HG02884 (cell line): ENCODE results near the gene FCGR3A.
"Not testable (repeated sequence)": the region's sequence is repeated elsewhere in the genome, so short reads cannot be mapped to it uniquely, and the experiment has no call there.

Experiments used
- ATAC-seq: cut with Tn5 transposase; IDR thresholded peaks from one replicate; pipeline ENCODE4 v1.9.1; 2021; ENCODE audit warnings: mild to moderate bottlenecking, moderate library complexity; ENCODE audit not compliant: unreplicated experiment

FCGR3A gene

DNA sequence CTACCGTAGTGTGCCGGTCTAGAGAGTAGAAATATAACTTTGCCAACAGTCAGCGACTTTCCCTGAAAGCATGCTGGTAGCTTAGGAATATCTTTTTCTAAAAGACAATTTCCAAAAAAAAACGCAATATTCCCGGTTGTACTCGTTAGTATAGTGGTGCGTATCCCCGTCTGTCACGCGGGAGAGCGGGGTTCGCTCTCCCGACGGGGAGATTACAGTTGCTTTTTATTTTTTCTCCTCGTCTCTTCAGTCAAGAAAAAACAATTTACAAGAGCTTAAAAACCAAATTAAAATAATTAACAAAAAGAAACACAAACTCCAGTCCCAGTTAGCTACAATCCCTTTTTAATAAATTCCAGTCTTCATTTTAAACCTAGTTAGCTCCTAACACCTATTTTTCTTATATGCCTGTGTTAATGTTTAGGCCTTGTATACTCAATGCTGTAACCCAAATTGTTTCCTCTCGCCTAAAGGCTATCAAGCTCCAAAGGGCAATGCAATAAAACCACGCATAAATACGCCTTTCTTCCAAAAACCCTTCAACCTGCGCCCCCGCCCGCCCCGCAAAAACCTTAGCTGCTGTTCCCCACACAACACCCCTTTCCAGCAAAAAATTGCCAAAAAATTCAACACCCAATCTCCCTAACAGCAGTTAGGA, 17.5 kb downstream of the FCGR3A start:
- no peak for ATAC-seq

- ATAC-seq = peak; percentile 65
These were observed 18.7 kb downstream of the FCGR3A start for GRCh38 chr1:161530671-161531641.

DNA sequence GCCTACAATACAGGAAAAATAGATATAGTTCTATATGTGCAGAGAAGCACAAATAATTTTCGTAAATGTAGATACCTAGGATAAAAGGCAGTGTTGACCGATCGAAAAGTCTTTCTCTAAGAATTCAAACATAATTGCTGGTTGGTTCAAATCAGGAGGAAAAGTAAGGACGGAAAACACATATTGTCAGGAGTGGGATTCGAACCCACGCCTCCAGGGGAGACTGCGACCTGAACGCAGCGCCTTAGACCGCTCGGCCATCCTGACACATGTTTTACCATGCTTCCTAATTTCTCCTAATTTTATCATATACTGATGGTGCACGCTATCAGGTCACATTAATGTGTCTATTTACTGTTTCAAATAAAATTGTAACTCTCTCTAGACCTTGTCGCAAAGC, 19.5 kb downstream of the FCGR3A start:
- not testable (repeated sequence) for ATAC-seq

- not testable (repeated sequence) for ATAC-seq
These were observed 20.0 kb downstream of the FCGR3A start for GRCh38 chr1:161529463-161530104.

DNA sequence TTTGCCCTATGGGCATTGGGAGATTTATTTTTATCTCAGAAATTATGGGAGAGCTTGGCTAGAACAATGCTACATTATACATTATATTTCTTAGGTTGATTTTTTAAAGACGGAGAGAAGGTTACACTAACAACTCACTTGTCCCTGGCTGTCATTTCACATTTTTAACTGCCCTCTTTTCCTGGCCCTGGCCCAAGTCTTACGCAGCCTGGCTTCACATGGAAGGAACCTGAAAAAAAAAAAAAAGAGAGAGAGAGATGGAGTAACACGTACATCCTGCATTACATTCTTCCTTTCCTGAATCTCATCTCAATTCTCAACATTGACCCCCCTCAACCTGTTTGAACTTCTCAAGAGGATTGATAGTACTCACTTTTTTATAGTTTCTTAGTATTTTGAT, 21.1 kb downstream of the FCGR3A start:
- ATAC-seq = not testable (repeated sequence)

- not testable (repeated sequence) for ATAC-seq
These were observed 23.7 kb downstream of the FCGR3A start for GRCh38 chr1:161525918-161526317.

GRCh38 chr1:161525321-161525720, 24.3 kb downstream of the FCGR3A start:
- not testable (repeated sequence) for ATAC-seq

GRCh38 chr1:161524742-161525291, 24.8 kb downstream of the FCGR3A start:
- peak; percentile 20 for ATAC-seq

GRCh38 chr1:161523817-161524741, 25.5 kb downstream of the FCGR3A start, which contains the start of gene HSPA6:
TSS of gene HSPA6 (plus strand) at chr1:161524540. CDS start at chr1:161524659, 119 bp downstream.
- ATAC-seq = peak; percentile 56

DNA sequence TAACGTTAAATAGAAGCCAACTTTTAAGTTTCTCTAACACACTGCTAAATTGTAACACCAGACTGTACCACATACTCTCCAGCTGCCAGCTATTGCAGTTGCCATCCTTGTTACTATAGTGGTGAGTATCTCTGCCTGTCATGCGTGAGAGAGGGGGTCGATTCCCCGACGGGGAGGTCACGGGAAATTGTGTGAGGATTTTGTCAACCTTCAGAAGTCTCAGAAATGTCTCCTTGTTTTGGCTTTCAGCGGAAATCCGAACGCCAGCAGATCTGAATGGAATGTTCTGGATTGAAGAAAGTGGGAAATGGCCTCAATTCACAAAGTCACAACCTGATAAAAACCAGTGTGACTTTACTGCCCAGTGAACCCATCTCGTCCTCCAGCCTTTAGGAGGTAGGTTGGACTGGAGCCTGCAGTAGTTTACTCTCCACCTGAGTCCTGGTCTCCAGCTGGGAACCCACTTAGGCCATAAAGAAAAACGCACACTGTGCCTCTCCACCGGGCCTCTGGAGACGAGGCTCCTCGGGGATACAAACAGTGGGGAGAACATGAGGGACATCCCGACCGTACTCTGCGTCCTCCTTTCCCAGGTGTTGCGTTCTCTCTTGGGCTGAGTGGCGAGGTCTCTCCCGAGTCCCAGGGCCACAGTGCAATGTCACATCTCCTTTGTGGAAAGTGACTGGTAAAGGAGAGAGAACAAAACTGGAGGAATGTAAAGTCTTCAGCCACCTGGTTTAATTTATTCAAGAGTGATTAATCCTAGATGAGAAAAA, 26.4 kb downstream of the FCGR3A start:
- ATAC-seq = peak; percentile 13

DNA sequence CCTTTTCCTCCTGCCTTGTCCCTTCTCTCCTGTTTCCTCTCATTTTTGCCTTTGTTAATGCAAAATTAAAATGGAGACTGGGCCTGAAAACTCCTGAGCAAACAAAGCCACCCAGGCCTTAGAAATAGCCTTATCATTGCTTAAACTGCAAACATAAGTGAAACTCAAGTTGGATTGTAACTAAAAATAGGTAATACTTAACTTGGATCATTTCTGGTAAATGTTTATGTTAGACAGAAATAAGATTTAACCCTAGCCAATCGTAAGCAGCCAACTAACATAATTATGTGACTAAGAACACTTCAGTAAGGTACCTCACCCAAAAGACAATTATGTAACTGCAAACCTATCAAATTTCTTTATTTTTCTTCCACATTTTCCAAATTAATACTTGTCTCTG, 35.7 kb downstream of the FCGR3A start:
- not testable (repeated sequence) for ATAC-seq

DNA sequence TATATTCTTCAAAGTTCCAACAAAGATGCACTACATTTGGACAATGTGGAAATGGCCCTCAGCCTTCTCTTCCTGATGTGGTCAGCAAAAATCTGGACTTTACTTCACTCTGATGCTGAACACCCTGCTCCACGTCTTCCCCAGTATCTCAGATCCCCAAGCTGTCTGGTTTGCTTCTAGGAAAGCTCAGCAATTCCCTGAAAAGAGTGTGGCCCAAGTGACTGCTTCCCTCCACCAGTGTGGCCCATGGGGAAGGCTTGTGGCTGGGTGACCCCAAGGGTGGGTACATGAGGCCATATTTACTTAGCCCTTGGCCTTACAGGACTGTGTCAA, 36.2 kb downstream of the FCGR3A start:
- not testable (repeated sequence) for ATAC-seq

GRCh38 chr1:161512636-161513447, 36.8 kb downstream of the FCGR3A start:
- not testable (repeated sequence) for ATAC-seq

GRCh38 chr1:161511756-161512060, 37.9 kb downstream of the FCGR3A start:
- ATAC-seq = no peak

DNA sequence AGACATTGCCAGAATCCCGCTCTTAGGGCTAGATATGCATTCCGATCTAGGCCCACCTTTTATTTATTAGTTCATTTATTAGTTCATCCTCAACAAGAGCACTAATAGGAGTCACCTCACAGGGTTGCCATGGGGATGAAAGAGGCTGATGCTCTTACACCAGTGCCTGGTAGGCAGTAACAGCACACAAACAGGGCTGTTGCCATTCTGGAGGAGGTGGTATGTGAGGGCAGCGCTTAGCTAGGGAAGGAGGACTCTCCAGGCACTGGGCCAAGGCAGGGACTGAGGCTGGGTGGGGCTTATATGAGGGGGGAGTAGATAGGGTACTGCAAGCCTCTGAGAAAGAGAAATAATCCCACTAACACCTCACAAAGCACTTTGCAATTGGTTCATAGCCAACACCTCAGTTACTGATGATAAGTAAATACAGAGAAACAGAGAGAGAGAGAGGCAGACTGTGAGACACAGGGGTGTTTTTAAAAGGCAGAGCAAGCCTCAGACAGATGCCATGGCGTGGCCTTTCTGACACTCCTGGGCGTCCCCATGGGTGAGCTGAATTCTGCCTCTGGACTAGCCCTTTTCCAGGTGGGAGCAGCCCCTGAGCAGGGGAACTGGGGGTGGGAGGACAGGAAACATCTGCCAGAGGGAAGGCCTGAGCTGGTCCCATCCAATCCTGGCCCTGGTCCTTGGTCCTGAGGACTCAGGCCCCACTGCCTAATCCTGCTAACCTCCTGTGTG, 38.4 kb downstream of the FCGR3A start:
- ATAC-seq = no peak

DNA sequence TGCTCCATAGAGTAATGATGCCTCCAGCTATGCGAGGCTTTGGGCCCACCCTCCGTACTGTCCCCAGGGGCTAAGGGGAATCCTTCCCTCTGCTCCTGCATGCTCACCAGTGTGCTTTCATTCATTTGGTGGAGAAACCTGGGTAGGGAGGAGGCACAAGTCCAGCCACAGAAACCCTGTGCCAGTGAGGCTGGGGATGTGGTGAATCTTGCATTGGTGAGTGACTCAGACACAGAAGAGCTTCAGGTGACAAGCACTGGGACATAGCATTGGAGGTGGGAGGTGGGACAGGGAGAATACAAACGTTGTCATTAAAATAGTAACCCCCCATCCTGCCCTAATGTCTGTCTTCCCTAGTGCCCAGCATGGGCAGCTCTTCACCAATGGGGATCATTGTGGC, 39.1 kb downstream of the FCGR3A start:
- ATAC-seq = no peak

- ATAC-seq = no peak
These were observed 43.0 kb downstream of the FCGR3A start for GRCh38 chr1:161506336-161507223.
